Measurements from ENCODE around the gene NANS.
A peak's percentile ranks its signal among the peaks of the same experiment; 100 is the strongest.
"Not testable (repeated sequence)": the region's sequence is repeated elsewhere in the genome, so short reads cannot be mapped to it uniquely, and the experiment has no call there.

Gene NANS

GRCh38 chr9:98105006-98105405 is 48.5 kb downstream of the NANS start:
- no peak for DNase-seq

DNA sequence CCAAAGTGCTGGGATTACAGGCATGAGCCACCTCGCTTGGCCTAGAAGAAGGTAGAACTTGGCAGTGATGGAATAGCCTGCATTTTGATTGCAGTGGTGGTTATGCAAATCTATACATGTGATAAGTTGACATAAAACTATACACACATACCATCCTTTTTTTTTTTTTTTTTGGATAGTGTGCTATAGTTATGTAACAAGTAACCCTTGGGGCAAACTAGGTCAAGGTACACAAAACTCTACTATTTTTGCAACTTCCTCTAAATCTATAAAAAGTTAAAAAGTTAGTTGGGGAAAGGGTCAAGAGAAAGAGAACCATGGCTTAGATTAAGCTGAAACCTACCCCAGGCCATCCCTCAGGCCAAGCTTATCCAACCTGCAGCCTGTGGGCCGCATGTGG is 51.4 kb downstream of the NANS start:
- no peak for DNase-seq

DNA sequence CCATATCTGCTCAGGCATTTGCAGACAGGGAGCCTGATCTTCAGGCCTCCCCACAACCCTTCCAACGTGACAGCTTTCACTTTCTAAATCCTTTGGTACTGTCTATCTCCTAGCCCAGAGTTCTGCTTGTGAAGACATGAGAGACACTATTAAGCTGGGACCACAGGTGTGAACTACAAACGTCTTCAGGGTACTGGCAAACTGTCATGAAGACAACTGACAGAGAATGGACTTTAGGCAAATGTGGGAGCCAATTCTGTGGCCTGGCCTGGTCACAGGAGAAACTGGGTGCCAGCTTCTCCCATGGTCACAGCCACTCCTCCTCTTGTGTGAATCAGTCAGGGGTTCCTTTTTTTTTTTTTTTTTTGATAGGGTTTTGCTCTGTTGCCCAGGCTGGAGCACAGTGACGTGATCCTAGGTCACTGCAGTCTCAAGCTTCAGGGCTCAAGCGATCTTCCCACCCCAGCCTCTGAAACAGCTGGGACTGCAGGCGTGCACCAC is 52.0 kb downstream of the NANS start:
- DNase-seq = no peak

DNA sequence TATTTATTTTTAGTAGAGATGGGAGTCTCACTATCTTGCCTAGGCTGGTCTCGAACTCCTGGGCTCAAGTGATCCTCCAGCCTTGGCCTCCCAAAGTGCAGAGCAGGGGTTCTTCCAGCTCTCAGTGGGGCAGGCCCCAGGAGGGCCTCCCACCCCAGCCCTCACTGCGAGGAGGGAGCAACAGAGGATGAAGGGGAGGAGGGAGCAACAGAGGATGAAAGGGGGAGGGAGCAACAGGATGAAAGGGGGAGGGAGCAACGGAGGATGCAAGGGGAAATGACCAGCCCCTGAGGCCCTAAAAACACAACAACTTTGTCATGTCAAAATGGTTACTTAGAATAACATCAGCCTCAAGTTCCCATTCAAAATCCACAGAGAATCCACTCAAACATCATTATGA is 52.5 kb downstream of the NANS start:
- DNase-seq = no peak

- not testable (repeated sequence) for DNase-seq
These were observed 60.6 kb downstream of the NANS start for GRCh38 chr9:98117097-98117496.

GRCh38 chr9:98117984-98118639 is 61.6 kb downstream of the NANS start:
- DNase-seq = peak; percentile 28

- DNase-seq = peak; percentile 55
These were observed 62.4 kb downstream of the NANS start, which contains the start of gene TRIM14 for GRCh38 chr9:98118640-98119601. TSS of gene TRIM14 (minus strand) at chr9:98119222. CDS start at chr9:98119188, 34 bp downstream.

DNA sequence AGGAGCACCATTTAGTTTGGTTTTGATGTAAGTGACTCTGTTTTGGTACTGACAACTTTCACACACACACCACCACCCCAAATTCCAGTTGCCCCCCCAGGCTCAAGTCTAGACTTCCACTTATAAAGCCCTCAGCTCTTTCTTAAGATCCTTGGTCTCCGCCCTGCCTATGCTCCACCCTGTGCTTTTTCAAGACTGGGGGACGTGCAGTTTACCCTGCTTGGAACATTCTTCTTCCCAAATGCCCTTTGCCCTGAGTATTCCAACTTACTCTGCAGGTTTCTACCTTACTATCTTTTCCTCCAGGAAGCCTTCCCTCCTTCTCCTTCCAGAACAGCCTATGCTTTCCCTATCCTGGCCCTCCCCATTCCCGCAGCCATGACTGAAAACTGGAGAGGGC is 63.9 kb downstream of the NANS start:
- DNase-seq = no peak

DNA sequence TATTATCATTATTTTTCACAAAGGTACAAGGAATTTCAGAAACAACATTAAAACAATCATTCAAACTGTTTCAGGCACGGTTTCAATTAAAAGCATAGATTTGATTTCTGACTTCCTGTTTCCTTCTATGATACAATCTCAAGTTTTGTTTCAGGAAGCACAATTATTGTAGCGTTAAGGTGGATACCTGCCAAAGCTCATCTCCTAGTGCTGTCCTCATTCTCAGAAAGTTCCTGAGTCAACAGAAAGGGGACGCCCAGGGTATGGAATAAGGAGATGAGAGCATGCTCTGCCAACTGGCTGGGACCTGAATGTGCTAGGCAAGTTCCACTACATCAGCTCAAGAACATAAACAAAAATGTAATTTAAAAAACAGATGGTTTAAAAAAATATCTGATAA is 64.5 kb downstream of the NANS start:
- DNase-seq = no peak

- DNase-seq = not testable (repeated sequence)
These were observed 67.6 kb downstream of the NANS start for GRCh38 chr9:98124091-98124490.

DNA sequence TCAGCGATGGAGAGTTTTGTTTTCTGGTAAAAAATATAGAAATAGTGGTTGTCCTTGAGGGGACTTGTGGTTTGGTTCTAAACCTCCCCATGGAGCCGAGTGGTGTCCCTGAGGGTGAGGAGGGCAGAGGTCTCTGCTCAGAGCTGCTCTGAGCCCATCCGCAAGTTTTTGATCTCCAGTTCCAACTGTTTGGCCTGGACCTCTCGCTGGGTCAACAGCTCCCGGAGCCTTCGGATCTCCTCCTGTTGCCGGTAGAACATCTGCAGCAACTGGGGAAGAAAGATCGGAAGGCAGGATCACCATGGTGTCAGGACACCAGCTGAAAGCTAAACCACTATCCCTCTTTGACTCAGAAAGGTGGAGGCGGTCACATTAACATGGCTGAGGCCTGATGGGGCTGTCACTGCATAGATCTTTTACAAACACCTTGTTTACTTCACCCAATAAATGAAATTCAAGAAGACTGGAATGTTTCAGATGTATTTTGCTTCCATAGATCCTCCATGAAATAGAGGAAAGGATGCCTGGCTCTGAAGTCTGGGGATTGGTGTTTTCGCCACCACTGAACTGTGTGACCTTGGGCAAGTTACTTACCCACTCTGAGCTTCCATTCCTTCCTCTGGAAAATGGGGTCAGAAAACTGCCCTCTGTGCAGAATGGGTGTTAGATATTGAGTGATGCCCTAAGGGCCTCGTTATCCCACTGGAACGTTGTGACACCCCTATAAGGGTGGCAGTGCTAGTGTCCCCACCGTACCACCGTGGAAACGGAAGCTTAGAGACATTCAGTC is 68.3 kb downstream of the NANS start:
- no peak for DNase-seq

DNA sequence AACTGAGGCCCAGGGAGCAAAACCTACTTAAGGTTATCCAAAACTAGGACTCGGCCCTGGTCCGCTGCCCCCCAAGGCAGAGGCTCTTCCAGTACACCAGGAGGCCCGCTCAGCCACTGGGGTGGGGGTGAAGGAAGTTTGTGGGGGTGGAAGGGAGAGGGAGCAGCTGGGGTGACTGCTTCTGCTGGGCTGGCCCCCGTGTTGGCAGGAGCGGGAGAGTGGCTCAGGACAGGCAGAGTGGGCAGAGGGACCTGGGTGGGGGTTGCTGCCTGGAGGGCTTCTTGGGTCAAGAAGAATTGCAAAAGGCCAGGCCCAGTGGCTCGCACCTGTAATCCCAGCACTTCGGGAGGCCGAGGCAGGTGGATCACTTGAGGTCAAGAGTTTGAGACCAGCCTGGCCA is 70.7 kb downstream of the NANS start:
- DNase-seq = no peak

GRCh38 chr9:98128316-98128715 is 71.8 kb downstream of the NANS start:
- DNase-seq = no peak

GRCh38 chr9:98129451-98129881 is 72.9 kb downstream of the NANS start:
- DNase-seq = no peak

GRCh38 chr9:98130060-98130459 is 73.5 kb downstream of the NANS start:
- DNase-seq = not testable (repeated sequence)

- no peak for DNase-seq
These were observed 74.2 kb downstream of the NANS start for GRCh38 chr9:98130576-98131228.

DNA sequence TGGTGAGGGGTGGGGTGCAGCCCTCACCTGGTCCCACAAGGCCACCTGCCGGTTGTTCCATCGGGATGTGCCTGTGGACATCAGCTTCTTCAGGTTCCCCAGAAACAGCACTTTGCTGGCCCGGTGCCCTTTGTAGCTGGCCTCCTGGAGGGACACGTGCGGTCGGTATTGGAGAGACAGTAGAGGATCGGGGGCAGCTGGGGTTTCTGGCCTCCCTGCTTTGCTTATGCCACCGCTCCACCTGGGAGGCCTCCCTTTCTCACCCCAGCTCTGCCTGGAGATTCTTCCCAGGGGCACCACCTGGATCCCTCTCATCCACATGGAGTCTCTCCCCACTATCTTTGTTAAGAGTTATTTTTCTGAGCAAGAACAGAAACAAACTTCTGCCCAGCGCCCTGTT is 75.6 kb downstream of the NANS start:
- no peak for DNase-seq
